GM15510 (cell line): ENCODE data around the gene DPP4.

Source experiments
- POLR2A ChIP-seq: IDR thresholded peaks from 3 replicates; pipeline ENCODE4 v1.6.1; 2011; ENCODE audit warnings: borderline replicate concordance; ENCODE audit not compliant: insufficient read length; ENCODE audit errors: extremely low read depth

DPP4 gene

GRCh38 chr2:162072976-162073887 lies 783 bp downstream of the DPP4 start:
- no peak for TF ChIP-seq POLR2A

GRCh38 chr2:162072181-162072702 lies 1.8 kb downstream of the DPP4 start:
- TF ChIP-seq POLR2A: no peak

- no peak for TF ChIP-seq POLR2A
These were observed 3.0 kb downstream of the DPP4 start for GRCh38 chr2:162071001-162071400.

GRCh38 chr2:162070228-162070936 lies 3.6 kb downstream of the DPP4 start:
- no peak for TF ChIP-seq POLR2A

- no peak for TF ChIP-seq POLR2A
These were observed 4.6 kb downstream of the DPP4 start for GRCh38 chr2:162069267-162069903.

GRCh38 chr2:162067596-162067995 lies 6.4 kb downstream of the DPP4 start:
- no peak for TF ChIP-seq POLR2A

- TF ChIP-seq POLR2A: no peak
These were observed 8.2 kb downstream of the DPP4 start for GRCh38 chr2:162065767-162066166.

- TF ChIP-seq POLR2A: no peak
These were observed 10.1 kb downstream of the DPP4 start for GRCh38 chr2:162063899-162064298.

- no peak for TF ChIP-seq POLR2A
These were observed 10.7 kb downstream of the DPP4 start for GRCh38 chr2:162063281-162063680.

GRCh38 chr2:162062559-162062958 lies 11.5 kb downstream of the DPP4 start:
- no peak for TF ChIP-seq POLR2A

GRCh38 chr2:162061021-162061420 lies 13.0 kb downstream of the DPP4 start:
- TF ChIP-seq POLR2A: no peak

GRCh38 chr2:162060532-162060931 lies 13.5 kb downstream of the DPP4 start:
- TF ChIP-seq POLR2A: no peak

- no peak for TF ChIP-seq POLR2A
These were observed 14.9 kb downstream of the DPP4 start for GRCh38 chr2:162058973-162059668.

GRCh38 chr2:162057426-162057825 lies 16.6 kb downstream of the DPP4 start:
- no peak for TF ChIP-seq POLR2A

GRCh38 chr2:162056796-162057399 lies 17.1 kb downstream of the DPP4 start:
- TF ChIP-seq POLR2A: no peak

- TF ChIP-seq POLR2A: no peak
These were observed 20.2 kb downstream of the DPP4 start for GRCh38 chr2:162053808-162054155.
